Thoracic aorta (tissue), 2 donors: ENCODE measurements around the gene COG5. TPM values are rescaled to one million over a fixed set of nuclear protein-coding genes. Genes with fewer than 3 reads are reported as not detected.

ENCODE experiments used
- ATAC-seq: fragments of 150-250 bp; one replicate; pipeline ENCODE4 v1.8.0; 2017; ENCODE audit warnings: low read depth; ENCODE audit not compliant: insufficient number of reproducible peaks, low FRiP score
- DNase-seq: peaks from one replicate; pipeline ENCODE4 v3.0.0-alpha.2; 2020; ENCODE audit warnings: low spot score
- H3K27ac ChIP-seq, 2 donors: fragments of 200-600 bp; sonication (generic); 1 replicate in 1 of 2; 2 replicates in 1 of 2; pipeline ENCODE4 v1.5.1; 2016; ENCODE audit warnings: mild to moderate bottlenecking in 2 of 2, moderate library complexity in 2 of 2
- H3K27me3 ChIP-seq: fragments of 200-600 bp; sonication (generic); replicated peaks from 2 replicates; pipeline ENCODE4 v1.6.0; 2016; ENCODE audit warnings: mild to moderate bottlenecking; ENCODE audit not compliant: insufficient read depth
- H3K36me3 ChIP-seq: fragments of 200-600 bp; sonication (generic); one replicate; pipeline ENCODE4 v1.5.1; 2016
- H3K4me1 ChIP-seq, 2 donors: fragments of 200-600 bp; sonication (generic); 1 replicate in 1 of 2; 2 replicates in 1 of 2; pipeline versions ENCODE4 v1.5.1 to v1.6.0; 2016; ENCODE audit warnings: low read depth in 2 of 2, mild to moderate bottlenecking in 1 of 2; ENCODE audit not compliant: control insufficient read depth in 1 of 2
- H3K4me3 ChIP-seq: fragments of 200-600 bp; sonication (generic); 2 replicates; pipeline ENCODE4 v1.5.1; 2016; ENCODE audit warnings: mild to moderate bottlenecking
- H3K9me3 ChIP-seq: fragments of 200-600 bp; sonication (generic); 2 replicates; pipeline ENCODE4 v1.5.1; 2016
- CTCF ChIP-seq: fragments of 200-600 bp; sonication (generic); IDR thresholded peaks from one replicate; pipeline ENCODE4 v1.5.1; 2019; ENCODE audit warnings: antibody characterized with exemption
- total RNA-seq, 2 donors: library from RNA; depleted of rRNA; stranded (reverse); fragments of >200 nt; gene quantifications; one replicate each; pipeline versions ENCODE4 v1.1.0 to v1.2.3, GENCODE V29; 2016

COG5 gene
- total RNA-seq, 2 donors from 2014 or later = 52.5 to 72.4 TPM

GRCh38 chr7:107392830-107393229, 170.9 kb downstream of the COG5 start:
- Histone ChIP-seq H3K4me1 (peaks cover 18 to 44% of the 10 kb centered on the region in 2 donors), H3K36me3 (no peaks in the 10 kb centered on the region), H3K4me3 (no peak overlapping the region), H3K9me3 (no peaks in the 10 kb centered on the region), H3K27ac (peak overlapping the region in 1 of 2 donors; percentile 76), H3K27me3 (no peaks in the 10 kb centered on the region)
- ATAC-seq (no peak), DNase-seq (no peak)
- TF ChIP-seq CTCF = no peak

- TF ChIP-seq CTCF = no peak
- ATAC-seq (no peak), DNase-seq (no peak)
- H3K9me3 ChIP-seq = no peaks in the 10 kb centered on the region
- H3K4me1 ChIP-seq = peaks cover 33 to 58% of the 10 kb centered on the region in 2 donors
- no peaks in the 10 kb centered on the region for H3K27me3 ChIP-seq
- H3K4me3 ChIP-seq = no peak overlapping the region
- H3K27ac ChIP-seq = no peak overlapping the region
- no peaks in the 10 kb centered on the region for H3K36me3 ChIP-seq
These were observed 172.8 kb downstream of the COG5 start for GRCh38 chr7:107390916-107391315.

GRCh38 chr7:107388604-107389003, 175.1 kb downstream of the COG5 start:
- no peak overlapping the region for H3K4me3 ChIP-seq
- H3K27ac ChIP-seq = peak overlapping the region; percentile 82 to 95
- no peak for DNase-seq
- H3K9me3 ChIP-seq = no peaks in the 10 kb centered on the region
- no peak for ATAC-seq
- no peaks in the 10 kb centered on the region for H3K27me3 ChIP-seq
- peaks cover 30 to 39% of the 10 kb centered on the region in 2 donors for H3K4me1 ChIP-seq
- TF ChIP-seq CTCF = no peak
- H3K36me3 ChIP-seq = no peaks in the 10 kb centered on the region

GRCh38 chr7:107387573-107388219, 176.0 kb downstream of the COG5 start:
- H3K4me3 ChIP-seq = peak overlapping the region; percentile 58
- no peaks in the 10 kb centered on the region for H3K9me3 ChIP-seq
- H3K4me1 ChIP-seq = peaks cover 28 to 33% of the 10 kb centered on the region in 2 donors
- no peak for TF ChIP-seq CTCF
- DNase-seq (peak; percentile 49), ATAC-seq (peak; percentile 96)
- H3K27me3 ChIP-seq = no peaks in the 10 kb centered on the region
- no peaks in the 10 kb centered on the region for H3K36me3 ChIP-seq
- peak overlapping the region; percentile 82 to 95 for H3K27ac ChIP-seq

- Histone ChIP-seq H3K4me1 (peaks cover 26 to 29% of the 10 kb centered on the region in 2 donors), H3K27me3 (no peaks in the 10 kb centered on the region), H3K4me3 (peak overlapping the region; percentile 58), H3K9me3 (no peaks in the 10 kb centered on the region), H3K36me3 (no peaks in the 10 kb centered on the region), H3K27ac (peak overlapping the region; percentile 82 to 95)
- DNase-seq (no peak), ATAC-seq (peak; percentile 56)
- TF ChIP-seq CTCF = no peak
These were observed 176.6 kb downstream of the COG5 start for GRCh38 chr7:107387128-107387527.
